HG03342 (cell line): ENCODE data around the gene MYO18B.

Source experiments
- ATAC-seq: cut with Tn5 transposase; IDR thresholded peaks from one replicate; pipeline ENCODE4 v1.9.1; 2021; ENCODE audit warnings: mild to moderate bottlenecking, moderate library complexity; ENCODE audit not compliant: unreplicated experiment

Gene MYO18B

DNA sequence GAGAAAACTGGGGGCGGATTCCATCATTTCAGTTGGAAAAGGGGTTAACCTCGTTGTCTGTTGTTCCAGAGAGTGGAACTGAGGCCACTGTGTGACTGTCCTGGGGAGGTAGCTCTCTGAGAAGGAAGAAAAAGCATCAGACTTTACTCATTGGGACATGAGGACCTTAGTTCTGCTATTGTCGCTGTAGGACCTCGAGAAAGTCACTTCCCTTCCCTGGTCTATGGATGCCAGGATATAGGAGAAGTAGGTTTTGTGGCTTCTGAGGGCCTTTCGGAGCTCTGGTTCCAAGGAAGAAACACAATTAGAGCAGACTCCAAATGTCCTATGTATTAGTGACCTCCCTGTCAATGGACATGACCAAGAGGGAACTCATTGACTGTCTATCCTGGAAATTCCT, 6.2 kb downstream of the MYO18B start:
- no peak for ATAC-seq

DNA sequence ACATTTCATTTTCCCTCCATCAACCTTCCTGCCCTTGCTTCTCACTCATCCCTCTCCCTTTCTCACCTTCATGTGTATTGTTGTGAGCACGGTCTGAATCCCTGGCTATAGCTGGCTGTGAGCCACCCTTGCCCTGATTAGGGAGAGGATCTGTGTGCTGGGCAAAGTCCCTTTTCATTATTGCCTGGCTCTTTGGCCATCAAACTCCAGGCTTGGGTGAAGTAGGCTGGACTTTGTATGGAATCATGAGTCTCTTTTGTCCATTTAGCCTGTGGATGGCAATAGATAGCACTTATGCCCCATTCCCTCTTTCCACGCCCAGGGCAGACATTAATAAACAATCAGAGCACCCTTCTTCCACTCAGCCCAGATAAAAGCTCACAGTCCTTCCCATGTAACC, 6.7 kb downstream of the MYO18B start:
- no peak for ATAC-seq

DNA sequence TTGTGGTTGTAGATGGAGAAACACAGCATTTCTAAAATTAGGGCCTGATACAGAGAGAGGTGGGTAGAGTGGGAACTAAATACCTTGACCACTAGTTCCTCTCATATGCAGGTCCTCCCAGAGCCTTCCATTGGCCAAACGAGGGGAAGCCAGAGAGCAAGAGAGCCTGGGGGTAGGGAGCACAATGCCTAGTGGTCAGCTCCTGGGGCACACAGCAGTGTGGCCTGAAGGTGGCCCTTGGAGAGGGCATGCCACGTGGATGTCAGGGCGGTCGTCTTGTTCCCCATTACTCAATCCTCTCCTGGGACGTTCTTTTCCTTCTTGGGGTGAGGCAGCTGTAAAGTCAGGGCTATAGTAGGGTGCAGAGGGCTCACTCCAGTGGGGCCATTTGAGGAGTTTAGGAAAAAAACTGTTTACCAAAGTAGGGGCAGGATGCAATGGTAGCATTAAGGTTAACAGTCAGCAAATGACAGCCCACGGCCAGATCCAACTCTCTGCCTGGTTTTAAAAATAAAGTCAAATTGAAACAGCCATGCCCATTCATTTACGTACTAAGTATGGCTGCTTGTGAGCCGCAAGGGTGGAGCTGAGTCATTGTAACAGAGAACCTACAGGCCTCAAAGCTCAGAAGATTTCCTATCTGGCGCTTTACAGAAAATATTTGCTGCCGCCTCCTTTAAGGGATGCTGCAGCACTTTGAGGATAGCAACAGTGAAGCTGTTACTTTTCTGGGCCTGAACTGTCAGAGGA, 7.6 kb downstream of the MYO18B start:
- no peak for ATAC-seq

DNA sequence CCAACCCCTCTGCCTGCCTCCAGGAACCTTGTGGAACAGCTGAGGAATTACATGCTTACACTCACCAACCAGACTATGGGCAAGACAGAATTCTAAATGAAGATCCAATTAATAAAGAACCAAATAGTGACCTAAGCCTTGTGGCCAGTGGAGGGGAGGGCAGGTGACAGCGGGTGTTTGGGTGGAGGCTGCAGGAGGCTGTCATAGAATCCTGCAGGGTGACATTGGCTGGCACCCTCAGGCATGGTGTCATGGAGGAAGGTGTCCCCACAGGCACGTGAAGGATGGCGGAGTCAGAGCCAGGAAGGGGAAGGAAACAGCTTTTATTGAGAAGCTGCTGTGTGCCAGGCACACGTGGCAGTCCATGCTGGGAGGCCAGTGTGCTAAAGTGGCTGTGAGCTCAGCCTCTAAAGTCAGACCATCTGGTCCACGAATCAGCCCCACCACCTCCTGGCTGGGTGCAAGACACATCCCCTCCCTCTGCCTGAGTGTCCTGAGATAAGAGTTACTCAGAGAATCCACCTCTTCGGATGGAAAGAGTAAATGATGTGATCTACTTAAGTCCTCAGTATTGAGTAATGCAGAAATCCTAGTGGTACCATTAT, 8.7 kb downstream of the MYO18B start:
- ATAC-seq = no peak

DNA sequence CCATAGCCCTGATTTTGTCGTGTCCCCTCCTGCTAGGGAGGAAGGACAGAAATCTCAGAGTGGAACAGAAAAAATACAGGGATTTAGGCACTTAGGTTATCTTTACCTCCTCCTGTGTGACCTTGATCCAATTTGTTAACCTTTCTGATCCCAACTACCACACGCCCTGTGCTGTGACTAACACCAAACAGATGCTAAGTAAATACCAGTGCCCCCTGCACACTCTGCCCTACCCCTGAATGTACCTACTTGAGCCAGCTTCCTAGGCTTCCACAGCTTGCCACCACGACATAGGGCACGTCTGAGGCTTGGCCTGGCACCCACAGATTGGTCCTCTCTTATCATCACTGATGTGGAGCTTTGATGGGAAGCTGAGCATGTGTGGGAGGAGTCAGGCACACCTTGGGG, 9.2 kb downstream of the MYO18B start:
- no peak for ATAC-seq

DNA sequence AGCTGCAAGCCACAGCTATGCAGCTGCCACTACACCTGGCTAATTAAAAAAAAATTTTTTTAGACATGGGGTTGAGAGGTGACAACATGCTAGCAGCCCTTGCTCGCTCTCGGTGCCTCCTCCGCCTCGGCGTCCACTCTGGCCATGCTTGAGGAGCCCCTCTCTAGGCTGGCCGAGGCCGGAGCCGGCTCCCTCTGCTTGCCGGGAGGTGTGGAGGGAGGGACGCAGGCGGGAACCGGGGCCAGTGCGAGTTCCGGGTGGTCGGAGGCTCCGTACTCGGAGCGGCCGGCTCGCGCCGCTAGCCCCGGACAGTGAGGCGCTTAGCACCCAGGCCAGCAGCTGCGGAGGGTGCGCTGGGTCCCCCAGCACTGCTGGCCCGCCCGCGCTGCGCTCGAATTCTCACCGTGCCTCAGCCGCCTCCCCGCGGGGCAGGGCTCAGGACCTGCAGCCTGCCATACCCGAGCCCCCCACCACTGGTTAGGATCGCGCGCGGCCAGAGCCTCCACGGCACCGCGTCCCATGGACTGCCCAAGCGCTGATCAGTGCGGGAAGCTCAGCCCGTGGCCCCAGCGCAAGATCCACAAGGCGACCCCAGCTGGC, 10.7 kb downstream of the MYO18B start:
- no peak for ATAC-seq

DNA sequence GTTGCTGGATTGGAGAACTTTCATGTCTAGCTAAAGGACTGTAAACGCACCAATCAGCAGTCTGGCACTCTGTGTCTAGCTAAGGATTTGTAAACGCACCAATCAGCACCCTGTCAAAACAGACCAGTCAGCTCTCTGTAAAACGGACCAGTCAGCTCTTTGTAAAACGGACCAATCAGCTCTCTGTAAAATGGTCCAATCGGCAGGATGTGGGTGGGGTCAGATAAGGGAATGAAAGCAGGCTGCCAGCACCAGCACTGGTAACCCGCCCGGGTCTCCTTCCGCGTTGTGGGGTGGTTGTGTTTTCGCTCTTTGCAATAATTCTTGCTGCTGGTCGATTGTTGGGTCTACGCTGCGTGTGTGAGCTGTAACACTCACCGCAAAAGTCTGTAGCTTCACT, 11.3 kb downstream of the MYO18B start:
- ATAC-seq = no peak

DNA sequence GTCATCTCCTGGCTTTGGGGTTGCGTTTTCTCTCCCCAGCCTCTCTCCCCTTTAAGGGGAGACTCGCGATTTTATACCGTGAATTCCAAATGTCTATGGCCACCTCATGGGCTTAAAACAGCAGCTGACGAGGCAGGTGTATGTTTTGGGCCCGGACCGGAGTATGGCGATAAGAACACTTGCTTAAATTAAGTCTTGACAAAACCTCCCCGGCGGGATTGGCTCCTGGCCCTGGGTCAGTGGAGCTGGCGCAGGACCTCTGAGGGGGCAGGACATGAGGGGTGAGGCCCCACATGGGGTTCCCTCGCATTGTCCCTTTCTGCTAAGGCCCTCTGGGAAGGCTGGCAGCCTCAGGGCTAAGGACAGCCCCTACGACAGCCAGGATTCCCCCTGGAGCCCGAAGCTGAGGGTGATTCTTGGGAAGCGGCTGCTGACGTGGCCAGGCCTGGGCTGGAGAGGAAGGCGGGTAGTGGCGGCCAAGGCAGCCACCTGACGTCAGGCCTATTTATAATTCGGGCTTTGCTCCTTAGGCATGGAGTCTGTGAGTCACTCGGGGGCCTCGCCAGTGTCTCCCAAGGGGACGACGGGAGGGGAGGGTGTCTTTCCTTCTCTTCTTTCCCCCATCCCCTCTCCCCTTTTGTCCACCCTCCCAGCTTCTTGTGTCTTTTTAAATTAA, 12.7 kb downstream of the MYO18B start:
- ATAC-seq = no peak

DNA sequence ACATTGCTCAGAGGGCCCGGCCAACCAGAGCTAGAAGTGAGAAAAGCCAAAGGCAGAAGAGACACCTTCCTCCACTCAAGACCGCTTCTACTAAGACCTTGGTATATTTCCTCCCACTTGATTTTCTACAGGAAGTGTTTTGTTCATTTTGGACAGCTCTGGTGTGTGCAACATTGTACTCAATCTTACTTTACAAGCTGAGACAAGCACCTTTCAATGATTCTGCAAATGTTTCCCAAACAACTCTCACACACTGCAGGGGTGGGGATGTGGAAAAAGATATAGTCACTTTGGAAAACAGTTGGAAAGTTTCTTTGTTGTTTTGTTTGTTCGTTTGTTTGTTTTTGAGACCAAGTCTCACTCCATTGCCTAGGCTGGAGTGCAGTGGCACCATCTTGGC, 15.7 kb downstream of the MYO18B start:
- ATAC-seq = no peak

DNA sequence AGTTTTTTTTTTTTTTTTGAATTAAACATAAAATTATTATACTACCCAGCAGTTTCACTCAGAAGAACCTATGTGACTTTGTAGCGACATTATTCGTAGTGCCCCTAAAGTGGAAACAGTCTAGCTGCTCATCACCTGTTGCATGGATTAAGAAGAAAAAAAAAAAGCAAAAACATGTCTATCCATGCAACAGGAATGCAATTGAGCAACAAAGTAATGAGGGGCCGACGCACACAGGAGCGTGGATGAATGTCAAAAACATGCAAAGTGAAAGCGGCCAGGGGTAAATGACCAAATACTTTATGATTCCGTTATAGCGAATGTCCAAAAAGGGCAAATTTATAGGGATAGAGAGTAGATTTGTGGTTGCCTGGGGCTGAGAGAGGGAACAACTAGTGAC, 16.3 kb downstream of the MYO18B start:
- no peak for ATAC-seq

DNA sequence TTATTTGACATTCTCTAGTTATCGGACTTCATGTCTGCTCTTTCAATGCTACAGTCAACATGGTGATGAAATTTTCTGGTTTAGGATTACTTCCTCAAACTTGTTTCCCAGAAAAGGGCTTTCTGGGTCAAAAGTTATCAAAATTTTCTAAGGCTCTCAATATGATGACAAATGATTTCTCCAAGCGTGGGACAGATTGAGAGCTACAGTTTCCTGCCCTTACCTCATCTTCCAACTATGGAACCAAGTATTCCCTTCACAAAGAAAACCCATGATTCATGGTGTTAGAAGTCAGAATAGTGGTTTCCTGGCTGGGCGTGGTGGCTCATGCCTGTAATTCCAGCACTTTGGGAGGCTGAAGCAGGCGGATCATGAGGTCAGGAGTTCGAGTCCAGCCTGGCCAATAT, 17.8 kb downstream of the MYO18B start:
- ATAC-seq = no peak

DNA sequence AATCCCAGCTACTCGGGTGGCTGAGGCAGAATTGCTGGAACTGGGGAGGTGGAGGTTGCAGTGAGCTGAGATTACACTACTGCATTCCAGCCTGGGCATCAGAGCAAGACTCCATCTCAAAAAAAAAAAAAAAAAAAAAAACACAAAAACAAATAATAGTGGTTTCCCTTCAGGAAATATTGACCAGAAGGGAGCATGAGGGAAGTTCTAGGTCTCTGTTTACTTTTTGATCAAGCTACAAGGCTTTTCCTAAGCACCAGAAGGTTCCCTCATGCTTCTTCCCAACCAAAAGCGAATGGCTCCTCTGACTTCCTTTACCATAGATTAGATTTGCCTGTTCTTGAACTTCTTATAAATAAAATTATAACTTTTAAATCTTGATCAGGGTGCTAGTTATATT, 18.3 kb downstream of the MYO18B start:
- no peak for ATAC-seq

DNA sequence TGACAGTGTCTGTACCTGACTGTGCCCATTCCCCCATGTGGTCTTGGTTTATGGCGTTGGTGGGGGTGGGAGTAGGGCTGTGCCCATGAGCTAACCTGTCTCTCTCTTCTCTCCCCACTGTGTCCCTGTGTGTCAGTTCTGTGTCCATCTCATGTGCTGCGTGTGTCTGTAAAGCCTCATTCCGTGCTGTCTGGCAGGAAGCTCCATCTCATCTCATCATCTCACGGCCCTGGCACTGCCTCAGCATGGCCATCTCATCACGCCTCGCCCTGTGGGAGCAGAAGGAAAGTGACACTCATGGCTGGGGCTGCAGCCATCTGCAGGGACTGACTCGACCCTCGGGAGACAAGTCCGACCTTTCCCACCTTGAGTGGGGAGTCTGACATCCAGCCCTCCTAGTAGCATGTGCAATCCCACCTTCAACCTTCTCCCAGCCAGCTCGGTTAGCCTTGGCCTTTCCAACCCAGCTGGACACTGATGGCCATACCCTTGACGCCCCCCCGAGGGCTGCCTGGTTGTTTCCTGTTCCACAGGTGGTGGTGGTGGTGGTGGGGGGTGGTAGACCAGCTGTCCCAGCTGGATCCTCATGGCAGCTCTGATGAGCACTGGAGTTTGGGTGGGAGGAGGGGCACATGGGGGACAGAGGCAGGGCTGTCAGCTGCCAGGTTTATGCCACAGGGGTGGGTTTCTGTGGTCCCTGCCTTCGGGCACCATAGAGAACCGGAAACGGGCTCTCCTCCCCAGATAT, 19.0 kb downstream of the MYO18B start:
- no peak for ATAC-seq

DNA sequence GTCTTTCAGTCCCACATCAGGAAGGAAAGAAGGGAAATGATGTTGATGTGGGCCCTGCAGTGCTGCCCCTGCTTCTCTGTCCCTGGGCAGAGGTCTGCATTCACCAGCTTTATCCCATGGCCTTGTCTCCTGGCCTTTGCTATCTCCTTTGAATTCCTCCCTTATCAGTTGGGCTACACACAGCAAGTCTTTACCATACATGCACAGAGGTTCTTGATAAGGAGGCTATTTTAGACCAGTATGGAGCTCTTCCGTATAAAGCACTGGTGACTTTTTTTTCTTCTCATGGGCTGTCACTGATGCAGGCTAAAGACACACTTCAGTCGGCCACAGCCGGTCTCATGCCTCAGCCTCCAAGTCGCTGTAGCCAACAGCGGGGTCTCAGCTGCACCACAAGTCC, 20.2 kb downstream of the MYO18B start:
- ATAC-seq = no peak

DNA sequence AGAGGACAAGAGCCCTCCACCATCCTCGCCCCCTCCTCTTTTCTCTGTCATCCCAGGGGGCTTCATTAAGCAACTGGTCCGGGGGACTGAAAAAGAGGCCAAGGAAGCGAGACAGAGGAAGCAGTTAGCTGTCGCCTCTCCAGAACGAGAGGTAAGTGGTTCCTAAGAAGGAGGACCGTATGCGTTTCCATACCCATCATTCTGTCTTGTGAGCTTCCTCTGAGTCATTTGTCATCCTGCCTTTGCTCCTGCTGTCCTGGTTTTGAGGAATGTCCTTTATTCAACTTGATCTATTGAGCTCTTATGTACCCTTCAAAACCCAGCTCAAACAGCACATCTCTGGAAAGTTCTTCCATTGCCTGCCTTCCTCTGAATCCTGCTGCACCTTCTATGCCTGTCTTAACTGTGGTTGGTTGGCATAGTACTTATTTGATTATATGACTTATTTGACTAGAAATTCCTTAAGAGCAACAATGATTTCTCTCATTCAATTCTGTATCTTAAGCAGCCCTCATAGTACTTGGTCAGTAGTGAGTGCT, 21.3 kb downstream of the MYO18B start:
- no peak for ATAC-seq

DNA sequence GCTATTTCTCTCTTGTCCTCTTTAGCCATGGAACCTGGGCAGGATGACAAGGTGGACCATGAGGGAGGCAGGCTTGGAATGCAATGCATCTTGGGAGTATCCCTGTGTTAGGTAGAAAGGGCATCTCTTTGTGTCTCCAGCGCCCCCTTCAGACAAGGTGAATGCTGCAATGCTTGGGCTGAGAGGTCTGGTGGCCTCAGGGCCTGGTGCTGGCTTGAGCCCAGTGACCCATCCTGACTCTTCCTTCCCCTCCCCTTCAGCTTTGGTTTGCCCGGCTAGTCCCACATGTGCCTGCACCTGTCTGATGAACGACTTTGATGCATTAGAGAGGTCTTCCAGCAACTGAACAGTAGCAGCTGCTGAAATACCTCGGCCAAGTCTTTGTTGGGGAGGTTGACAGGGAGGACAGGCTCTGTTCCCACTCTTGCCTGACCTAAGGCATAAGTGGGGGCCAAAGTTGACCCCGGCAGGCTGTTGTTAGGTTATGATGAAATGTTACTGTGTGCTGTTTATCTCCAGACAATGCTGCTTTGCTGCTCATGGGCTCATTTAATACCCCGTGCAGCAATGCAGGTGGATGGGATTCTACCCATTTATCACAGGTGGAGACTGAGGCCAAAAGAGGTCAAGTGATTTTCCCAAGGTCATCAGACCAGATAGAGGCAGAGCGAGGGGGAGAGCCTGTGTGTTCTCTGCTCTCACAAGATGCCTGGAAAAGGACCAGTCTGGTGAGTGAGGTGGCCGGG, 22.5 kb downstream of the MYO18B start:
- no peak for ATAC-seq

DNA sequence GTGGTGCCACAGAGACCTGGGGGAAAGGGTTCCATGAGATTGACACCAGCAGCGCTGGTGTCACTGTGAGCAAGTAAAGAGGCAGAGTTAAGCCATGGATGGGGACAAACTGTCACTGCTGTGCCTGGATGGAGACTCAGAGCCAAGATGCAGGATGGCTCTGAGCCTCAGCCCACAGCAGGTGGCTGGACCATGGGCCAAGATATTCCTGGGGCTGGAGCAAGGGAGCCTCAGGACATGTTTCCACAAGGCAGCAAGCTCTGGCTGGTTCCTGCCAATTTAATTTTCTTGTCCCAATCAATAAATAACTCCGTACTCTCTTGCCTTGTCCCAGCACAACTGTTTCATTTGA, 23.0 kb downstream of the MYO18B start:
- no peak for ATAC-seq

DNA sequence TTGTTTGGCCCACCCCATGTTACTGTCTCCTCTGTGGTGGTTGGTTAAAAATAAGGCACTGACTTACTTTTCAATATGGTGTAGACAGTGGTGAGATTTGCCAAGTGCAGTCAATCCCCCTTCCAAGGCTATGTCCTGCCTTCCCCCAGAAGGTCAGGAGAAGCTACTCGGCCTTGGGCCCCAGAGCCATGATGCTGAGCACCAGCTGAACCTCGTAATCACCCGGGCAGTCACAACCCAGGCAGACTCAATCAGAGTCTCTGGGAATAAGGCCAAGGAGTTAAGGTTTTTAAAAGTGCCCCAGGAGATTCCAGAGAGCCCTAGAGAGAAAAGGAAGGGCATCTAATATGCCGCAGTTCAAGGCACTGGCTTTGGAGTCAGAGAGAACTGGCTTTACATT, 23.8 kb downstream of the MYO18B start:
- no peak for ATAC-seq

DNA sequence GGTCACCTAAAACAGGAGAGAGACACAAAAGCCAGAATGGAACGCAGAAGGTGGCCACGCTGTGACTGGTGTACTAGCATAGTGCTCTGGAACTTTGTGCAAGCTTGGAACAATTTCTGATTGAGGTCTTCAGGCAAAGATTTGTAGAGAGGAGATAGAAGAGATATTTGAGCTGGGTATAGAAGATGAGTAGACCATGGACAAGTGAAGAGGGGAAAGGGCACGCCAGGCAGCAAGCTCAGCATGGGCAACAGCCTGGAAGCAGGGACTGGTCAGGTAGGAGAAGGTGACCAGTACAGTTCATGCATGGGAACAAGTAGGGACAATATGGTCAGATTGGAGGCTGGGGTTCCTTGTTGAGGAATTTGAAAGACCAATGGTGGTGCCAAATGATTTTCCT, 24.4 kb downstream of the MYO18B start:
- ATAC-seq = no peak

DNA sequence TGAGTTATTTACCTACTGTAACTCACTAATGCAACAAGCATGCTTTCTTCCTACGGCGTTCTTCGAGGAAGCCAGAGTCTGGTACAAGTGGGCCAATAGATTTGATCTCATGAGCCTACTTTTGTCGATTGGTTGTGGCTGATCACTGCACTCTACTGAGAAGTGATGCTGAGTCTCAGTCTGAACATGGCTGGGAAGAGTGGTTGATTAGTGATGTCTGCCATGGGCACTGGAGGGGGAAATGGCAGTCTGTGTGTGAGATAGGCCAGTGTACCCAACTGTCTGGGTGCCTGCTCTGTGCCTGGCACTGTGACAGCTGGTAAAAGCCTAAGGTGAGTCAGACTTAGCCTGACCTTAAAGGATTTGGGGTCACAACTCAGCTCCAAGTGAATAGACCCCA, 28.3 kb downstream of the MYO18B start:
- no peak for ATAC-seq
